ENCODE measurements around the gene MRPL32. TPM values are rescaled to one million over a fixed set of nuclear protein-coding genes. Genes with fewer than 3 reads are reported as not detected.

The MRPL32 gene
- total RNA-seq, 5 donors from 2014 or later (not counting 1 experiment from before 2014, with no cell fraction given), result 37.0 to 46.6 (median 40.8) TPM

DNA sequence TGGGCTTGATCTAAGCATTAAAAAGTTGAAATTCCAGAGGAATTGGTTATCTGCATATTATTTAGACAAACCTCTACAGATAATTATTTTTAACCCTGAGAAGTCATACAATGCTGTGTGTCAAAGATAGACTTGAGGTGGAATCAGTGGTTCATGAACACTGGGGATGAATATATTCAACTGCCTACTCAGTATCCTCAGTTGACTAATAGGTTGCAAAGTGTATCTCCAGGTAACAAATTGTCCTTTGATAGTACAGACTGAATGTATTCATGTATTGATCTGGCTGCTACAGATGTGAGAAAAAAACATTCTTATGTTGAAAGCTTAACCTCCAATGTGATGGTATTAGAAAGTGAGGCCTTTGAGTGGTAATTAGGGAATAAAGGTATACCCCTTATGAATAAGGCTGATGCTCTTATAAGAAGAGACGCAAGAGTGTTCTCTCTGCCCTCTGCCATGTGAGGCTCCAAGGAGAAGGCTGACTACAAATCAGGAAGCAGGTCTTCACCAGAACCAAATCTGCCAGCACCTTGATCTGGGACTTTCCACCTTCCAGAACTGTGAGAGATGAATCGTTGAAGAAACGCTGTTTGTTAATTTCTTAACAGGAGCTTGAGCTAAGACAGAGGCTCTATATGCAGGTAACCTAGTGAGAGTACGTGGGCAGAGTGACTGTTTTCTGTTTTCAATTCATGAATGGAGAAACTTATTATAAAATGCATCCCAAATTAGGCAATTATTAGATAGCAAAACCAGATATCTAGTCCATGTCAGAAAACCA is 7.5 kb downstream of the MRPL32 start:
- Histone ChIP-seq H3K36me3 (ENCODE audit: control insufficient read depth in 2 of 2, extremely low read depth in 1 of 2, insufficient read depth in 1 of 2, low read length in 1 of 2) (peaks cover 0 to 43% of the 10 kb centered on the region in 2 donors), H3K4me3 (ENCODE audit: control insufficient read depth in 1 of 2, extremely low read depth in 1 of 2, low read length in 1 of 2) (no peak overlapping the region), H3K4me1 (ENCODE audit: control insufficient read depth in 1 of 2, extremely low read depth in 1 of 2, insufficient read depth in 2 of 2, low read length in 2 of 2) (no peaks in the 10 kb centered on the region), H3K27me3 (replicated peaks in 1 of 2; ENCODE audit: control insufficient read depth in 2 of 2, extremely low read depth in 1 of 2, insufficient read depth in 2 of 2, low read length in 1 of 2) (no peaks in the 10 kb centered on the region), H3K27ac (ENCODE audit: low read length) (no peak overlapping the region), H3K9me3 (no peaks in the 10 kb centered on the region)
- DNase-seq, result no peak
- ChIA-PET POLR2A (no interaction called here), CTCF (interaction anchor here (0.7 to 2.8 kb wide), 4 partner anchors 9 to 791 kb away, joined by 3 to 9 read pairs (median 4); partner anchors contain the start of genes PSMA2 (in 1 of the 2) and STK17A (in 1 of the 2))
- 55% methylated on average over 2 of the region's 4 CpGs for WGBS (ENCODE audit: insufficient coverage)
- Mint-ChIP-seq H3K36me3 (peaks cover 23% of the 10 kb centered on the region), H3K27ac (peak overlapping the region; percentile 4 to 30), H3K9me3 (no peaks in the 10 kb centered on the region), H3K4me3 (no peak overlapping the region), H3K4me1 (peaks cover 8 to 21% (median 18%) of the 10 kb centered on the region in 3 donors), H3K27me3 (no peaks in the 10 kb centered on the region)
- peak in 1 of 4 experiments; percentile 26 for ATAC-seq (replicated peaks in 1 of 4)

DNA sequence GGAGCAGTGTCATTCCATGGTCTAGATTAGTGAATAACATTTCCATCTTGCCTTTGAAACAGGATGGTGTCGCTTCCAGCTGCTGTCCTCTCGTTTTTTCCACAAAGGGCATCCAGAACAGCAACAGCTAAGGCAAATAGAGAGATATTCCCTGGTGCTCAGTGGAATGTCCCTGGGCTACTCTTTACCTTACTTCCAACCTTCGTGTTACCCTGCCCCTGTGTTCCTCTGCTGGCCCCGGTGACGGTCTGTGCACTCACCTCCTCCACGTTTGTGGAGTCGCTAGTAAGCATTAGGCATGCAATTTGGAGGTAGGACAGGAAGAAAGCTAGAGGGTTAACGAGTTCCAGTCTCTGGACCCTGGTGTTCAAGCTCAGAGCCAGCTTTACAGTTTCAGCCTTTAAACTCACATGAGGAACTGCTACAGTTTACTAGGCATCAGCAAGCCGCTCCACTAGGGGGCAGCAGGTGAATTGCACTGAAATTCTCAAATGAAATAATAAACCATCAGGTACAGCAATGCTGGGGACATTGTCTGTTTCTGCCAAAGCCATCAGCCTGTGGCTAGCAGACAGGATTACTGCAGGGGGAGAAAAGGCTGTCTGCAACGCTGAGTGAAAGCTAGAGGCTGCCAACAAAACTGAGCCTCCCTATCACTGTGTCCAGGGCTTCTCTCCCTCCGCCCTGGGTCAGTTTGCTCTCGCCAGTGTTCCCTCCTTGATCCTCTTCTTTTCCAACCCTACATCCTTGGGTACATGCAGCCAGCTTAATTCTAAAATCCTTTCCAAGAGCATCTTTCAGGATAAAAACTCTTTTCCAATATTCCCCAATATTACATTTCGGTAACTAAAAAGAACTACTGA is 9.0 kb downstream of the MRPL32 start:
- Mint-ChIP-seq H3K4me3 (no peak overlapping the region), H3K4me1 (peaks cover under 1 to 14% (median 13%) of the 10 kb centered on the region in 3 donors), H3K27me3 (no peaks in the 10 kb centered on the region), H3K27ac (no peak overlapping the region), H3K36me3 (peaks cover 13% of the 10 kb centered on the region), H3K9me3 (no peaks in the 10 kb centered on the region)
- Histone ChIP-seq H3K27me3 (replicated peaks in 1 of 2; ENCODE audit: control insufficient read depth in 2 of 2, extremely low read depth in 1 of 2, insufficient read depth in 2 of 2, low read length in 1 of 2) (no peaks in the 10 kb centered on the region), H3K36me3 (ENCODE audit: control insufficient read depth in 2 of 2, extremely low read depth in 1 of 2, insufficient read depth in 1 of 2, low read length in 1 of 2) (peaks cover 0 to 29% of the 10 kb centered on the region in 2 donors), H3K4me1 (ENCODE audit: control insufficient read depth in 1 of 2, extremely low read depth in 1 of 2, insufficient read depth in 2 of 2, low read length in 2 of 2) (no peaks in the 10 kb centered on the region), H3K9me3 (no peaks in the 10 kb centered on the region), H3K4me3 (ENCODE audit: control insufficient read depth in 1 of 2, extremely low read depth in 1 of 2, low read length in 1 of 2) (no peak overlapping the region), H3K27ac (ENCODE audit: low read length) (no peak overlapping the region)
- CTCF ChIA-PET, result interaction anchor here (0.5 to 2.8 kb wide), 20 partner anchors 8 to 907 kb away, joined by 3 to 15 read pairs (median 3); partner anchors contain the start of genes MRPL32 (in 2 of the 2), PSMA2 (in 2 of the 2) and C7orf25 (in 1 of the 2)
- DNase-seq (peak; percentile 34 to 80 (median 66)), ATAC-seq (replicated peaks in 1 of 4) (peak; percentile 62 to 80 (median 71))
- 67% methylated on average over 6 of the region's 13 CpGs for whole genome bisulfite sequencing (ENCODE audit: insufficient coverage)
- POLR2A ChIA-PET, result interaction anchor here in 1 of 2 donors (0.6 to 0.7 kb wide), 2 partner anchors 10 to 19 kb away, joined by 3 read pairs; no protein-coding TSS in a partner anchor

DNA sequence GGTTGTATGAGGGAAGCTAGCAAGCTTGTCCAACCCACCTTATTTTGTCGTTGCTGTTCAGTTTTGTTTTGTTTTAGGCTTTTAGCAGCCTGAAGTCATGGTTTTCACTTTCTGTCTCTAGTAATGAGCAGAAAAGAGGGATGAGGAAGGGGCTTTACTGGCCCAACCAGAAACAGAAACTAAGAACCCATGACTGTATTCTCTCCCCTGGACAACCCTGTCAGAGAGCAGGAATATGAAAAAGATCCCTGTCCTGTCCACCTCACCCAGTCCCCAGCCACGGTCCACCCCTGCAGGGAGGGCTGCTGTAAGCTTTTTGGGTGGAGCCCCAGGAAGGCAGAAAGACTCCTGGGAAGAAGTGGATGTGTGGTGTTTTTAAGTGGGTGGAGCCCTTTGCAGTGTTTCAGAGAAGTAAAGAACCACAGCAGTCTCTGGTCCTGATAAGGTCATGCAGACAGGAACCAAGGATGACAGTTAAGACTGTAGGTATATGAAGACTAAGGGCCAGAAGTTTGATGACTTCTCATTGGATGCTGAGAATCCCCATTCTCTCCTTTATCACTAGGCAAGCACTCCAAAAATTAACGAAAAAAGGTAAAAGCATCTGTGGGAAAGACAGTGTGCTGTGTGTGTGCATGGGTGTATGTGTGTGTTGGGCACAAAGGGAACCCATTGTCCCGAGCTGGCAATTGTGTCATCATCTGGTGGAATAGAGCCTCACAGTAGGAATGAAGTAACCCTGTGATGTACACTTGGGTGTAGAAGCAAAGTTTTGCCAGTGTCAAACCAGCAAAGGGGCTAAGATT is 13.8 kb downstream of the MRPL32 start:
- Mint-ChIP-seq H3K9me3 (no peaks in the 10 kb centered on the region), H3K4me3 (no peak overlapping the region), H3K4me1 (peaks cover 0 to 6% (median 5%) of the 10 kb centered on the region in 3 donors), H3K27ac (no peak overlapping the region), H3K27me3 (peaks cover 0 to 4% of the 10 kb centered on the region in 2 donors), H3K36me3 (no peaks in the 10 kb centered on the region)
- DNase-seq, result no peak
- Histone ChIP-seq H3K4me3 (ENCODE audit: control insufficient read depth in 1 of 2, extremely low read depth in 1 of 2, low read length in 1 of 2) (no peak overlapping the region), H3K9me3 (no peaks in the 10 kb centered on the region), H3K27ac (ENCODE audit: low read length) (no peak overlapping the region), H3K27me3 (replicated peaks in 1 of 2; ENCODE audit: control insufficient read depth in 2 of 2, extremely low read depth in 1 of 2, insufficient read depth in 2 of 2, low read length in 1 of 2) (no peaks in the 10 kb centered on the region), H3K36me3 (ENCODE audit: control insufficient read depth in 2 of 2, extremely low read depth in 1 of 2, insufficient read depth in 1 of 2, low read length in 1 of 2) (no peaks in the 10 kb centered on the region), H3K4me1 (ENCODE audit: control insufficient read depth in 1 of 2, extremely low read depth in 1 of 2, insufficient read depth in 2 of 2, low read length in 2 of 2) (no peaks in the 10 kb centered on the region)
- WGBS (ENCODE audit: insufficient coverage), result 84% methylated on average over 1 of the region's 4 CpGs
- ChIA-PET CTCF (interaction anchor here in 1 of 2 donors (0.6 kb wide), 1 partner anchor 1039 kb away, joined by 3 read pairs; no protein-coding TSS in a partner anchor), POLR2A (no interaction called here)
- ATAC-seq (replicated peaks in 1 of 4), result no peak

DNA sequence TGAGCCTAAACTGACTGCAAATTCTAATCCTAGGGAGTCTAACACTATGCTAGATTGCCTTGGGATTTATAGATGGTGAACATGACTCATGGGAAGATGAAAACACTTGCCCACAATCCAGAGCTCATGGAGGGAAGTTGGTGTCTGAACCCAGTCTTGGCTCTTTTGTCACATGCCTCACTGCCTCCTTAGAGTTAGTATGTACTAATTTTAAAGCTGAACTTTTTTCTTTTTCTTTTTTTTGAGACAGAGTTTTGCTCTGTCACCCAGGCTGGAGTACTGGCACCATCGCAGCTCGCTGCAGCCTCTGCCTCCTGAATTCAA is 14.4 kb downstream of the MRPL32 start:
- no peaks in the 10 kb centered on the region for H3K9me3 Mint-ChIP-seq
- no peak overlapping the region for H3K27ac Mint-ChIP-seq
- ChIA-PET POLR2A (no interaction called here), CTCF (no interaction called here)
- Histone ChIP-seq H3K27ac (ENCODE audit: low read length) (no peak overlapping the region), H3K36me3 (ENCODE audit: control insufficient read depth in 2 of 2, extremely low read depth in 1 of 2, insufficient read depth in 1 of 2, low read length in 1 of 2) (no peaks in the 10 kb centered on the region), H3K27me3 (replicated peaks in 1 of 2; ENCODE audit: control insufficient read depth in 2 of 2, extremely low read depth in 1 of 2, insufficient read depth in 2 of 2, low read length in 1 of 2) (no peaks in the 10 kb centered on the region), H3K4me1 (ENCODE audit: control insufficient read depth in 1 of 2, extremely low read depth in 1 of 2, insufficient read depth in 2 of 2, low read length in 2 of 2) (no peaks in the 10 kb centered on the region), H3K4me3 (ENCODE audit: control insufficient read depth in 1 of 2, extremely low read depth in 1 of 2, low read length in 1 of 2) (no peak overlapping the region), H3K9me3 (no peaks in the 10 kb centered on the region)
- H3K36me3 Mint-ChIP-seq, result no peaks in the 10 kb centered on the region
- DNase-seq (no peak), ATAC-seq (replicated peaks in 1 of 4) (no peak)
- H3K27me3 Mint-ChIP-seq, result peaks cover 0 to 4% of the 10 kb centered on the region in 2 donors
- H3K4me1 Mint-ChIP-seq, result peaks cover 0 to 6% (median 4%) of the 10 kb centered on the region in 3 donors
- no peak overlapping the region for H3K4me3 Mint-ChIP-seq
- WGBS (ENCODE audit: insufficient coverage), result 100% methylated on average over 2 of the region's 2 CpGs

DNA sequence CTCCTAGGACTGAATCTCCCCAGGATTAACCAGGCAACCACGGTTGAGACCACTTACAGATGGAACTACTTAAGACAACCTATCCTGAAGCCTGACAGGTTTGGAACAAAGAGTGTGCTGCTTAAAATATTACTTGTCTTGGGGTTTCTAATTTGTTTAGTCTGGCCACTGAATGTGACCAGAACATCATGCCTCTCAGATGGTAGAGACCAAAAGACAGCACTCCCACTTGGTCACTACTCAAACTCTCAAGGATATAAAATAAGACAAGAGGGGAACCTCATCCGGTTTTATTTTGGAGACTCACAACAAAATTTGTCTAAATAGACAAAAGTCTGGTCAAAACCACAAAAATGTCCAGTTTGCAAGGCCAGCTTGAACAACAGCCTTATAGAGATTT is 15.3 kb downstream of the MRPL32 start:
- WGBS (ENCODE audit: insufficient coverage), result no CpG with 5 or more reads among the region's 2 CpGs
- CTCF ChIA-PET, result no interaction called here

DNA sequence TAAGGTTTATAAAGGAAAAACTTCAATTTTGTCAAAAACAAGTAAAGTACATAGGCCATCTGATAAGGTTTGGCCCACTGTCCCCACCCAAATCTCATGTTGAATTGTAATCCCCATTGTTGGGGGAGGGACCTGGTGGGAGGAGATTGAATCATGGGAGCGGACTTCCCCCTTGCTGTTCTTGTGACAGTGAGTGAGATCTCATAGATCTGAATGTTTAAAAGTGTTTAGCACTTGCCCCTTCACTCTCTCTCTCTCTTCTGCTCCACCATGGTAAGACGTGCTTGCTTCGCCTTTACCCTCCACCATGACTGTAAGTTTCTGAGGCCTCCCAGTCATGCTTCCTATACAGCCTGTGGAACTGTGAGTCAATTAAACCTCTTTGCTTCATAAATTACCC is 18.2 kb downstream of the MRPL32 start:
- Histone ChIP-seq H3K4me1 (ENCODE audit: control insufficient read depth in 1 of 2, extremely low read depth in 1 of 2, insufficient read depth in 2 of 2, low read length in 2 of 2) (no peaks in the 10 kb centered on the region), H3K27me3 (replicated peaks in 1 of 2; ENCODE audit: control insufficient read depth in 2 of 2, extremely low read depth in 1 of 2, insufficient read depth in 2 of 2, low read length in 1 of 2) (peaks cover 0 to 2% of the 10 kb centered on the region in 2 experiments), H3K4me3 (ENCODE audit: control insufficient read depth in 1 of 2, extremely low read depth in 1 of 2, low read length in 1 of 2) (no peak overlapping the region), H3K36me3 (ENCODE audit: control insufficient read depth in 2 of 2, extremely low read depth in 1 of 2, insufficient read depth in 1 of 2, low read length in 1 of 2) (no peaks in the 10 kb centered on the region), H3K27ac (ENCODE audit: low read length) (no peak overlapping the region), H3K9me3 (no peaks in the 10 kb centered on the region)
- H3K27ac Mint-ChIP-seq, result no peak overlapping the region
- 50% methylated on average over 2 of the region's 3 CpGs for WGBS (ENCODE audit: insufficient coverage)
- no peak for ATAC-seq (replicated peaks in 1 of 4)
- ChIA-PET CTCF (no interaction called here), POLR2A (no interaction called here)
- no peak overlapping the region for H3K4me3 Mint-ChIP-seq
- H3K9me3 Mint-ChIP-seq, result peaks cover 0 to 5% (median 4%) of the 10 kb centered on the region in 3 donors
- H3K36me3 Mint-ChIP-seq, result peaks cover 5% of the 10 kb centered on the region
- peaks cover 0 to 4% of the 10 kb centered on the region in 2 donors for H3K27me3 Mint-ChIP-seq
- DNase-seq, result no peak
- peaks cover 0 to 6% (median 4%) of the 10 kb centered on the region in 3 donors for H3K4me1 Mint-ChIP-seq

More for the DNA sequence above, 15.3 kb downstream of the MRPL32 start:
- no peaks in the 10 kb centered on the region for H3K27me3 ChIP-seq (replicated peaks in 1 of 2; ENCODE audit: control insufficient read depth in 2 of 2, extremely low read depth in 1 of 2, insufficient read depth in 2 of 2, low read length in 1 of 2)
- Mint-ChIP-seq H3K4me3 (no peak overlapping the region), H3K36me3 (no peaks in the 10 kb centered on the region), H3K4me1 (peaks cover 0 to 6% (median 4%) of the 10 kb centered on the region in 3 donors), H3K27ac (no peak overlapping the region), H3K9me3 (no peaks in the 10 kb centered on the region), H3K27me3 (peaks cover 0 to 4% of the 10 kb centered on the region in 2 donors)
- H3K36me3 ChIP-seq (ENCODE audit: control insufficient read depth in 2 of 2, extremely low read depth in 1 of 2, insufficient read depth in 1 of 2, low read length in 1 of 2), result no peaks in the 10 kb centered on the region
- POLR2A ChIA-PET, result no interaction called here
- no peak overlapping the region for H3K27ac ChIP-seq (ENCODE audit: low read length)
- H3K9me3 ChIP-seq, result no peaks in the 10 kb centered on the region
- ATAC-seq (replicated peaks in 1 of 4), result no peak
- H3K4me1 ChIP-seq (ENCODE audit: control insufficient read depth in 1 of 2, extremely low read depth in 1 of 2, insufficient read depth in 2 of 2, low read length in 2 of 2), result no peaks in the 10 kb centered on the region
- H3K4me3 ChIP-seq (ENCODE audit: control insufficient read depth in 1 of 2, extremely low read depth in 1 of 2, low read length in 1 of 2), result no peak overlapping the region
- no peak for DNase-seq
